PC-9 (cell line): ENCODE measurements around the gene ACER3. TPM values are rescaled to one million over a fixed set of nuclear protein-coding genes. Genes with fewer than 3 reads are reported as not detected.
"Not testable (repeated sequence)": the region's sequence is repeated elsewhere in the genome, so short reads cannot be mapped to it uniquely, and the experiment has no call there.

Experiments
- BruUV-seq: library from RNA; stranded (reverse); fragments of 400-500 nt; replicated peaks from 2 replicates; lab custom pipeline; 2021; lab: Mats Ljungman, UMichigan
- CTCF ChIA-PET: fragments of 300-600 bp; sonication (Branson Sonifier 250); formaldehyde crosslinking; loops from one replicate; lab custom pipeline; 2022; ENCODE audit warnings: antibody characterized with exemption; lab: Charles Lee
- POLR2A ChIA-PET: fragments of 300-600 bp; sonication (Branson Sonifier 250); formaldehyde crosslinking; loops from one replicate; lab custom pipeline; 2022; ENCODE audit warnings: antibody characterized with exemption; ENCODE audit not compliant: unreplicated experiment; lab: Charles Lee
- DNase-seq, 2 experiments: peaks; one replicate each; pipeline versions ENCODE4 v3.0.0 to v3.0.0-alpha.2; 2015 to 2022; ENCODE audit warnings: mixed read lengths in 1 of 2
- H2AFZ ChIP-seq: fragments of 200-600 bp; sonication (generic); 2 replicates; pipeline ENCODE4 v1.8.1; 2017; ENCODE audit warnings: antibody characterized with exemption
- H3F3A ChIP-seq: fragments of 200-600 bp; sonication (generic); 2 replicates; pipeline ENCODE4 v1.8.1; 2017; ENCODE audit warnings: antibody characterized with exemption, mild to moderate bottlenecking, low read depth; ENCODE audit not compliant: insufficient read depth
- H3K27ac ChIP-seq: fragments of 200-600 bp; sonication (generic); 2 replicates; pipeline ENCODE4 v1.6.1; 2016; ENCODE audit warnings: mixed run types
- H3K27me3 ChIP-seq: fragments of 200-600 bp; sonication (generic); 2 replicates; pipeline ENCODE4 v1.6.1; 2016; ENCODE audit warnings: low read depth, mixed run types; ENCODE audit not compliant: insufficient read depth
- H3K36me3 ChIP-seq: fragments of 200-600 bp; sonication (generic); 2 replicates; pipeline ENCODE4 v1.6.1; 2016; ENCODE audit warnings: low read depth, mixed run types
- H3K4me1 ChIP-seq: fragments of 200-600 bp; sonication (generic); replicated peaks from 2 replicates; pipeline ENCODE4 v1.6.1; 2016; ENCODE audit warnings: mixed run types; ENCODE audit not compliant: insufficient read depth
- H3K4me2 ChIP-seq: fragments of 200-600 bp; sonication (generic); 2 replicates; pipeline ENCODE4 v1.6.1; 2017; ENCODE audit warnings: mixed run types
- H3K4me3 ChIP-seq: fragments of 200-600 bp; sonication (generic); 2 replicates; pipeline ENCODE4 v1.6.1; 2016; ENCODE audit warnings: mixed run types
- H3K79me2 ChIP-seq: fragments of 200-600 bp; sonication (generic); 2 replicates; pipeline ENCODE4 v1.6.1; 2017; ENCODE audit warnings: low read depth, mixed run types
- H3K9me2 ChIP-seq: fragments of 200-600 bp; sonication (generic); 2 replicates; pipeline ENCODE4 v1.8.1; 2017; ENCODE audit warnings: mild to moderate bottlenecking; ENCODE audit not compliant: insufficient read depth
- H3K9me3 ChIP-seq: fragments of 200-600 bp; sonication (generic); 2 replicates; pipeline ENCODE4 v1.8.1; 2016; ENCODE audit warnings: low read depth; ENCODE audit not compliant: insufficient read depth
- H4K20me1 ChIP-seq: fragments of 200-600 bp; sonication (generic); 2 replicates; pipeline ENCODE4 v1.8.1; 2017; ENCODE audit not compliant: insufficient read depth
- CTCF ChIP-seq: fragments of 200-600 bp; sonication (generic); conservative IDR thresholded peaks from 2 replicates; pipeline ENCODE4 v1.6.1; 2017; ENCODE audit warnings: mixed run types, antibody characterized with exemption, mild to moderate bottlenecking, moderate library complexity
- EZH2 ChIP-seq: fragments of 200-600 bp; sonication (generic); IDR thresholded peaks from 2 replicates; pipeline ENCODE4 v1.8.0; 2017; ENCODE audit warnings: antibody characterized with exemption, low read depth
- intact Hi-C: fragments of 100-400 bp; cut with micrococcal nuclease; formaldehyde crosslinking; loops from one replicate; pipeline ENCODE4 v1.10.0; 2022; ENCODE audit not compliant: unreplicated experiment
- total RNA-seq: library from RNA; stranded (reverse); gene quantifications from 2 replicates; pipeline ENCODE4 v1.2.3, GENCODE V29; 2021

The ACER3 gene
- total RNA-seq, 1 experiment from 2014 or later = 21.3 TPM

GRCh38 chr11:76814414-76814813 is 46.3 kb upstream of the ACER3 start:
- TF ChIP-seq EZH2 (no peak), CTCF (no peak)
- Histone ChIP-seq H3K9me2 (no peaks in the 10 kb centered on the region), H3K27me3 (no peaks in the 10 kb centered on the region), H3K36me3 (no peaks in the 10 kb centered on the region), H3F3A (peaks cover 3% of the 10 kb centered on the region; the same call in 1 of the 2 replicates), H2AFZ (no peak overlapping the region), H3K4me1 (no peaks in the 10 kb centered on the region), H4K20me1 (no peaks in the 10 kb centered on the region), H3K79me2 (no peaks in the 10 kb centered on the region), H3K4me2 (no peak overlapping the region), H3K4me3 (no peak overlapping the region), H3K9me3 (peaks cover 15% of the 10 kb centered on the region), H3K27ac (no peak overlapping the region)
- DNase-seq = no peak
- BruUV-seq = no TSS peak
- CTCF ChIA-PET = interaction anchor here (1.2 kb wide), 1 partner anchor 104 kb away, joined by 5 read pairs; no protein-coding TSS in a partner anchor
- intact Hi-C loops = no loop called here
- POLR2A ChIA-PET = no interaction called here

DNA sequence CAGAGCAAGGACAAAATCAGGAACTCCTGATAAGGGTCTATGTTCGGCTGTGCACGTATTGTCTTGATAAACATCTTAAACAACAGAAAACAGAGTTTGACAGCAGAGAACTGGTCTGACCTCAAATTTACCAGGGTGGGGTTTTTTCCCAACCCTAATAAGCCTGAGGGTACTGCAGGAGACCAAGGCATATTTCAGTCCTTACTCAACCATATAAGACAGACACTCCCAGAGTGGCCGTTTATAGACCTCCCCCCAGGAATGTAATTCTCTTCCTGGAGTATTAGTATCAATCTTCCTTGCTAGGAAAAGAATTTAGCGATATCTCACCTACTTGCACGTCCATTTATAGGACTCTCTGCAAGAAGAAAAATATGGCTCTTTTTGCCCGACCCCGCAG is 45.0 kb upstream of the ACER3 start:
- H3K36me3 ChIP-seq, POLR2A ChIA-PET, H3K4me1 ChIP-seq, H2AFZ ChIP-seq, H3F3A ChIP-seq, H3K27ac ChIP-seq, H3K4me3 ChIP-seq, H3K4me2 ChIP-seq, H4K20me1 ChIP-seq, H3K79me2 ChIP-seq, H3K9me2 ChIP-seq, H3K27me3 ChIP-seq, BruUV-seq, intact Hi-C loops, DNase-seq: not testable (repeated sequence)
- peaks cover 15% of the 10 kb centered on the region for H3K9me3 ChIP-seq
- CTCF ChIA-PET = interaction anchor here (0.6 kb wide), 1 partner anchor 49 kb away, joined by 7 read pairs; no protein-coding TSS in a partner anchor

GRCh38 chr11:76820184-76820566 is 40.5 kb upstream of the ACER3 start:
- no peaks in the 10 kb centered on the region for H3K27me3 ChIP-seq
- H4K20me1 ChIP-seq = no peaks in the 10 kb centered on the region
- H3K9me2 ChIP-seq = no peaks in the 10 kb centered on the region
- intact Hi-C loops = no loop called here
- H3K79me2 ChIP-seq = no peaks in the 10 kb centered on the region
- H3K27ac ChIP-seq = no peak overlapping the region
- H3K4me3 ChIP-seq = no peak overlapping the region
- no TSS peak for BruUV-seq
- ChIA-PET CTCF (no interaction called here), POLR2A (interaction anchor here (0.6 kb wide), 1 partner anchor 443 kb away, joined by 3 read pairs; no protein-coding TSS in a partner anchor)
- no peak overlapping the region for H3K4me2 ChIP-seq
- DNase-seq = no peak
- H3K4me1 ChIP-seq = peaks cover 27% of the 10 kb centered on the region
- no peaks in the 10 kb centered on the region for H3K36me3 ChIP-seq
- no peak overlapping the region for H2AFZ ChIP-seq
- peaks cover 26% of the 10 kb centered on the region for H3F3A ChIP-seq
- TF ChIP-seq EZH2 (no peak), CTCF (no peak)
- peaks cover 2% of the 10 kb centered on the region; the same call in 1 of the 2 replicates for H3K9me3 ChIP-seq

- H3K79me2 ChIP-seq, BruUV-seq, H3K9me3 ChIP-seq, H3K27me3 ChIP-seq, CTCF ChIA-PET, POLR2A ChIA-PET, H3K4me2 ChIP-seq, H3K9me2 ChIP-seq, H3K36me3 ChIP-seq, H3K27ac ChIP-seq, H3K4me3 ChIP-seq, intact Hi-C loops, H2AFZ ChIP-seq, H4K20me1 ChIP-seq, DNase-seq: not testable (repeated sequence)
- Histone ChIP-seq H3F3A (peaks cover 31% of the 10 kb centered on the region), H3K4me1 (peaks cover 38% of the 10 kb centered on the region)
Measured at GRCh38 chr11:76821396-76821795, 39.3 kb upstream of the ACER3 start.
